Activated B cell treated with CpG ODN at 0.5 μM for 24 hours (primary cell): Measurements from ENCODE around the gene ZNF750. TPM values are rescaled to one million over a fixed set of nuclear protein-coding genes. Genes with fewer than 3 reads are reported as not detected.

Source experiments
- ATAC-seq: fragments of 200-7000 bp; cut with Tn5 transposase; one replicate; pipeline ENCODE4 v1.10.0; 2021; ENCODE audit warnings: low read depth, mild to moderate bottlenecking, moderate library complexity
- CTCF ChIA-PET: fragments of 350-600 bp; sonication (Branson Sonifier 250); formaldehyde crosslinking; loops from one replicate; lab custom pipeline; 2021; ENCODE audit warnings: antibody characterized with exemption; lab: Charles Lee
- POLR2A ChIA-PET: fragments of 350-600 bp; sonication (Branson Sonifier 250); formaldehyde crosslinking; loops from one replicate; lab custom pipeline; 2021; ENCODE audit warnings: antibody characterized with exemption; lab: Charles Lee
- DNase-seq: peaks from one replicate; pipeline ENCODE4 v3.0.0; 2022
- H3K27ac Mint-ChIP-seq: one replicate; pipeline ENCODE4 v1.8.0; 2020; ENCODE audit warnings: mixed read lengths
- H3K27me3 Mint-ChIP-seq: one replicate; pipeline ENCODE4 v1.8.0; 2021; ENCODE audit warnings: mixed read lengths
- H3K36me3 Mint-ChIP-seq: one replicate; pipeline ENCODE4 v1.8.0; 2021; ENCODE audit warnings: low read depth, mixed read lengths
- H3K4me1 Mint-ChIP-seq: one replicate; pipeline ENCODE4 v1.8.0; 2021; ENCODE audit warnings: mixed read lengths
- H3K4me3 Mint-ChIP-seq: one replicate; pipeline ENCODE4 v1.8.0; 2020; ENCODE audit warnings: mild to moderate bottlenecking, mixed read lengths
- H3K9me3 Mint-ChIP-seq: one replicate; pipeline ENCODE4 v1.8.0; 2020; ENCODE audit warnings: mixed read lengths
- intact Hi-C: fragments of 100-400 bp; cut with micrococcal nuclease; formaldehyde crosslinking; loops from one replicate; pipeline ENCODE4 v1.15.1; 2024
- total RNA-seq: library from RNA; stranded (reverse); gene quantifications from 2 replicates; pipeline ENCODE4 v1.2.3, GENCODE V29; 2022
- TF ChIP-seq, protein P1 (sequence below): fragments of 200-600 bp; IDR thresholded peaks from one replicate; pipeline ENCODE4 v1.8.0; 2022; ENCODE audit warnings: antibody characterized with exemption, mild to moderate bottlenecking

Gene ZNF750
- not detected in 2 replicates for total RNA-seq

DNA sequence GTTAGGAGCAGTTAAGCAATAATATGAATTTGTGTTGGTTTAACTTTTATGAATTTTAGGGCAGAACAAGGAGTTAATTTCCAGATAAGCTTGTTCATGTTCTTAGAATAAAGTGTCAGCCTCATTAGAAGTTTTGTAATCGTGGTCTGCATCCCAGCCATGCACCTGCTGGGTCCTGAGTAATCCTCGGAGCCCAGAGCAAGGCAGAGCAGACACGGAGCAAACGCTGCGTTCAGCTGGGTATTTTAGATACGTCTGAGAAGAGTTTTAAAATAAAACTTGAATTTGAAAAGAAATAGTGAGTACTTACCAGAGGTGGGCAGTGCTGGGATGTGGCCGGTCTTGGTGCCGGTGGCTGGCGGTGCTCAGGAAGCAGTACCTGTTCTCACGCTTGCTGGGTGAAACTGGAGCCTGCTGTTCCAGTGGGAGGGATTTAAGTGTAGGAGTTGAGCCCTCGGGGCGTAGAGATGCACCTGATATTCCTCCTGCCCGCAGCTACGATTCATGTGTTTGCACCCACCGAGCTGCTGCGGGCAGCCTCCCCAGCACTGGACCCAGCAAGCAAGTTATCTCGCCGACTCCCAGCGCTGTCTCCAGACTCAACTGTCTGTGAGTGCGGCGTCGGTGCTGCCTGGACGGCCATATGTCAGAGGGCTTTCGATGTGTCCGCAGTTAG, at the start of gene ZNF750:
ZNF750 (minus strand) TSS at position 406 of the 676 bp plus-strand sequence. CDS start 7,568 bp downstream, outside the sequence.
- CTCF ChIA-PET = interaction anchor here (1.1 kb wide), 1 partner anchor 32 kb away, joined by 3 read pairs; no protein-coding TSS in a partner anchor
- no peak within 1 kb of the TSS for H3K4me3 Mint-ChIP-seq
- ATAC-seq = no peak

GRCh38 chr17:82888583-82889495, 49.0 kb upstream of the ZNF750 start:
- ChIA-PET CTCF (no interaction called here), POLR2A (no interaction called here)
- intact Hi-C loops = no loop called here
- DNase-seq (no peak), ATAC-seq (no peak)
- TF ChIP-seq, protein P1, sequence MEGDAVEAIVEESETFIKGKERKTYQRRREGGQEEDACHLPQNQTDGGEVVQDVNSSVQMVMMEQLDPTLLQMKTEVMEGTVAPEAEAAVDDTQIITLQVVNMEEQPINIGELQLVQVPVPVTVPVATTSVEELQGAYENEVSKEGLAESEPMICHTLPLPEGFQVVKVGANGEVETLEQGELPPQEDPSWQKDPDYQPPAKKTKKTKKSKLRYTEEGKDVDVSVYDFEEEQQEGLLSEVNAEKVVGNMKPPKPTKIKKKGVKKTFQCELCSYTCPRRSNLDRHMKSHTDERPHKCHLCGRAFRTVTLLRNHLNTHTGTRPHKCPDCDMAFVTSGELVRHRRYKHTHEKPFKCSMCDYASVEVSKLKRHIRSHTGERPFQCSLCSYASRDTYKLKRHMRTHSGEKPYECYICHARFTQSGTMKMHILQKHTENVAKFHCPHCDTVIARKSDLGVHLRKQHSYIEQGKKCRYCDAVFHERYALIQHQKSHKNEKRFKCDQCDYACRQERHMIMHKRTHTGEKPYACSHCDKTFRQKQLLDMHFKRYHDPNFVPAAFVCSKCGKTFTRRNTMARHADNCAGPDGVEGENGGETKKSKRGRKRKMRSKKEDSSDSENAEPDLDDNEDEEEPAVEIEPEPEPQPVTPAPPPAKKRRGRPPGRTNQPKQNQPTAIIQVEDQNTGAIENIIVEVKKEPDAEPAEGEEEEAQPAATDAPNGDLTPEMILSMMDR = no peak
- peaks cover 4% of the 10 kb centered on the region for H3K9me3 Mint-ChIP-seq
- H3K27me3 Mint-ChIP-seq = no peaks in the 10 kb centered on the region
- H3K27ac Mint-ChIP-seq = no peak overlapping the region
- H3K36me3 Mint-ChIP-seq = peaks cover 21% of the 10 kb centered on the region
- H3K4me1 Mint-ChIP-seq = peaks cover 48% of the 10 kb centered on the region
- no peak overlapping the region for H3K4me3 Mint-ChIP-seq

More for the DNA sequence above, at the start of gene ZNF750:
- H3K36me3 Mint-ChIP-seq = peaks cover 5% of the 10 kb centered on the region
- H3K27me3 Mint-ChIP-seq = no peaks in the 10 kb centered on the region
- H3K27ac Mint-ChIP-seq = no peak within 1 kb of the TSS
- POLR2A ChIA-PET = no interaction called here
- H3K9me3 Mint-ChIP-seq = no peaks in the 10 kb centered on the region
- intact Hi-C loops = no loop called here
- TF ChIP-seq, protein P1 = no peak
- H3K4me1 Mint-ChIP-seq = no peaks in the 10 kb centered on the region
- no peak for DNase-seq

DNA sequence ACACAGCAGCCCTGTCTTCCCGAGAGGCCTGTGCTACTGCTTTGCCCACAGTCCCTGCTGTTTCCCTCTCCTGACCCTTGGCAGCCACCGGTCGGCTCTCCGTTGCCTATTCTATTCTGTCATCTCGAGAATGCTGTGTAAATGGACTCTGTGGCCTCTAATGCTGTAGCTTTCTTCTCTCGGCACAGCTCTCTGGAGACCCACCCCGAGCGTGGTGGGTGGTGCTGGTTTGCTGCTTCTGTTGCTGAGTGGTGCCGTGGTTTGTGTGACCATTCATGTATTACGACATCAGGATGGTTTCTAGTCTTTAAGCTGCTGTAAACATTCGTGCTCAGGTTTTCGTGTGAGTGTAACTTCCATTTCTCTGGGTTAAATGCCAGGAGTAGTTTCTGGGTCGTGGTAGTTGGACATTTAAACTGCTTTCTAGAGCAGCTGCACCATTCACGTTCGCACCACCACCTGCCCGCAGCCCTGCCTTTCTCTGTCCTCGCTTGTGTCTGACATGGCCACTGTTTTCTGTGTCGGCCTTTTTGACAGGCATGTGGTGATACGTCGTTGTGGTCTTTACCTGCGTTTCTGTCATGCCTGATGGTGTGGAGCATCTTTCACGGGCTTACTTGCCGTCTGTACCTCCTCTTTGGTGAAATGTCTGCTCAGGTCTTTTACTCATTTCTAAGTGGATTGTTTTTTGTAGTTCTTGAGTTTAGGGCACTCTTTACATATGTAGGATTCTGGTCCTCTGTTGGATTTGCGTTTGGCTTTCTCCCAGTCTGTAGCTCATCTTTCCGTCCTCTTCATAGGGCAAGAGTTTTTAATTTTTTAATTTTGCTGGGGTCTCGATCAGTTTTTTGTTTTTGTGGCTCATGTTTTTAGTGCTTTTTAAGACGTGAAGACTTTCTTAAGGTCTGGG, 47.7 kb upstream of the ZNF750 start:
- no peak overlapping the region for H3K4me3 Mint-ChIP-seq
- H3K27me3 Mint-ChIP-seq = no peaks in the 10 kb centered on the region
- ATAC-seq (peak; percentile 26), DNase-seq (no peak)
- TF ChIP-seq, protein P1 = no peak
- POLR2A ChIA-PET = interaction anchor here (0.9 to 4.7 kb wide), 4 partner anchors 12 to 24 kb away, joined by 3 to 42 read pairs (median 5); no protein-coding TSS in a partner anchor
- peaks cover 4% of the 10 kb centered on the region for H3K9me3 Mint-ChIP-seq
- H3K4me1 Mint-ChIP-seq = peaks cover 51% of the 10 kb centered on the region
- H3K27ac Mint-ChIP-seq = no peak overlapping the region
- peaks cover 14% of the 10 kb centered on the region for H3K36me3 Mint-ChIP-seq
- CTCF ChIA-PET = no interaction called here
- intact Hi-C loops = no loop called here

DNA sequence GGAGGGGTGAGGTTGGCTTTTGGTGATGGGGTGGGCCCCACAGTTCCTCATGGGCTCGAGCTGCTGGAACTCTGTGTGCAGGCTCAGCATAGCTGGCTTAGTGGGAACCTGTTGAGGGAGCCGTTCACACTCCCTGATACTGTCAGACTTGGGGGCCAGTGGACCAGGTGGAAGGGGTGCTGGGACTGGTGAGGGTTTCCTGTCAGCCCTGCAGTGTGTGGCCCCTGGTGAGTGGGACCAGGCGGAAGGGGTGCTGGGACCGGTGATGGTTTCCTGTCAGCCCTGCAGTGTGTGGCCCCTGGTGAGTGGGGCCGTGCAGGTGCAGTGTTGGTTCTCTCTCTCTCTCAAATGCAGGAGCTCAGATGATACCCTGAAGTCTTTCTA, 45.1 kb upstream of the ZNF750 start:
- ChIA-PET POLR2A (interaction anchor here (1.1 to 4.7 kb wide), 6 partner anchors 10 to 67 kb away, joined by 4 to 42 read pairs (median 10); no protein-coding TSS in a partner anchor), CTCF (interaction anchor here (0.9 to 2.0 kb wide), 7 partner anchors 12 to 216 kb away, joined by 3 to 10 read pairs (median 4); no protein-coding TSS in a partner anchor)
- H3K36me3 Mint-ChIP-seq = peaks cover 3% of the 10 kb centered on the region
- peak overlapping the region; percentile 72 for H3K27ac Mint-ChIP-seq
- ATAC-seq = peak; percentile 41
- peaks cover 4% of the 10 kb centered on the region for H3K9me3 Mint-ChIP-seq
- intact Hi-C loops = loop anchor here (2.0 kb wide), 1 partner anchor 14 kb away; no protein-coding TSS in a partner anchor
- no peaks in the 10 kb centered on the region for H3K27me3 Mint-ChIP-seq
- TF ChIP-seq, protein P1 = no peak
- H3K4me3 Mint-ChIP-seq = peak overlapping the region; percentile 39
- H3K4me1 Mint-ChIP-seq = peaks cover 56% of the 10 kb centered on the region
- DNase-seq = no peak
